ENCODE measurements around the gene ANKRD42.
"Not testable (repeated sequence)": the region's sequence is repeated elsewhere in the genome, so short reads cannot be mapped to it uniquely, and the experiment has no call there.

ANKRD42 gene

DNA sequence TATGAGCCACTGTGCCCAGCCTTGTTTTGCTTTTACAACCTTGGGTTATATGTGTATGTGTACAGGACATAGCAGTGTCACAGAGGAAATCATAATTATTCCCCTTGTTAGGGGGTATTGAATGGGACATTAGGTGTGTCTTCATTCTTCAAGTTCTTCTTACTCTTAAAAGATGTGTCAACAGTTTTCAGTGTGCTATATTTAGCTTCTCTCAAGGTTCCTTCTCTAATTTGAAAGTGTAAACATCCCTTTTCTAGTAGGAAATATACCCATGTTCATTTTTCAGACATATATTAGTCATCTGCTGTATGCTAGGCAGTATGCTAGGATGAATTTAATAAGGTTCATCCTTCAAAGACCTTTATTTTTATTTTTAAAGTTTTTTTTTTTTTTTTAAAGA is 19.5 kb upstream of the ANKRD42 start:
- peak; percentile 47 to 50 for ATAC-seq

DNA sequence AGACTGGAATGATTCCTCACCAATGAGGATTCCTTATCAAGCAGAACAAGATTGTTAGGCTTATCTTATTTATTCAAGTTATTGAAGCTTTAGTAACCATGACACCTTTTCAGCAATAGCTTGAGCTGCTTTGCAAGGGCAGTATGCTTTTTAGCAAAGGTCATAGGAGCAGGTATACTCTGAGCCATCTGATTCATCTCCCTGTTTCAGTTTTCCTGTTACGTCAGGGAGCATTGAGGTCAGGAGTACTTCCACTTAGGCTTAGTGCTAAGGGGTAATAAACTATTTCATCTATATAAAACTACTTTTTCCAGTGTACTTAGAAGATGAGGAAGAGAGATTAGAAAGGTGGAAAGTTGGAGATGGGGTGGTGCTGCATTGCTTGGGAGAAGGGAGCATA is 17.7 kb upstream of the ANKRD42 start:
- ATAC-seq, result peak in 1 of 2 donors; percentile 59

DNA sequence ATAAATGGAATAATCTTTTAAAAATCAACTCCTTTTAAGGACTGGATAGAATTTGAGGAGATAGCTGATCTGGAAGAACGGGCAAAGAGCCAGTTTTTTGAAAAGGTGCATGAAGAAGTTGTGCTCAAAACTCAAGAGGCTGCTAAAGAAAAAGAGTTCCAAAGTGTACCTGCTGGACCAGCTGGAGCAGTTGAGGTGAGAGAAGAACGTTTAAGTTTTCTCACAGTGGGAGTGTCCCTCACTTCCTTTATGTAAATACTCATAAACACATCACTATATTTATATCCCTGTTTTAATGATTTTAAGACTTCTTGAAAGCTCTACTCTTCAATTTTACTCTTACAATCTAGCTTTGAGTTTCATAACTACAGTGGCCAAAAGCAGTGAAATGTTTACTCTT is 11.7 kb upstream of the ANKRD42 start:
- ATAC-seq, result no peak

DNA sequence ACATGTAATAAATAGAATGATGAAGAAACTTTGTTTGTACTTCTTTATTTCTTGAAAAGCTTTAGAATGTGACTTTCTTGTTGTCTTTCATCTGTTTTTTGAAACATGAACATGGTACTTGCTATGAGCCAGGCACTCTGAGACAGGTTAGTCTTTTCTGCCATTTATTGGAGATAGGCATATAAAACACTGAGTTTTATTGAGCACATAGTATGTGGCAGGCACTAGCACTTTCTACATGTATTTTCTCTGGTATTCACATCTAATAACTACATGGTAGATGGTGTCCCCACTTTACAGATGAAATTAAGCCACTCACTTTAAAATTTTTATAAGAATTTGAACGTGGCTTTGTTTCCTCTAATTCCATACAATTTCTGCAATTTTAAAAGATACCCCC is 7.7 kb upstream of the ANKRD42 start:
- ATAC-seq, result no peak

DNA sequence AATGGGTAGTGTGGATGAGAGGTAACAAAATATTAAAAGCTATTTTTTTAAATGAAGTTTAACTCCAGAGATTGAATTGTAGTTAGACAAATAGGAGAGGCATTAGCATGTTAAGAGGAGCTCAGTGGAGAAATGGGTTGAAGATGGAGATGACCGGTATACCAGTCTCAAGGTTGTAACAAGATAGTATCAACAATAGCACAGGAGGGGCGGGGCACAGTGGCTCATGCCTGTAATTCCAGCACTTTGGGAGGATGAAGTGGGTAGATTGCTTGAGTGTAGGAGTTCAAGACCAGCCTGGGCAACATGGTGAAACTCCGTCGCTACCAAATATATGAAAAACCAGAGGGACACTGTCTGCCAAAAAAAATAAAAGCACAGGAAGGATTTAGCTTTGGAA is 6.0 kb upstream of the ANKRD42 start:
- no peak for ATAC-seq

DNA sequence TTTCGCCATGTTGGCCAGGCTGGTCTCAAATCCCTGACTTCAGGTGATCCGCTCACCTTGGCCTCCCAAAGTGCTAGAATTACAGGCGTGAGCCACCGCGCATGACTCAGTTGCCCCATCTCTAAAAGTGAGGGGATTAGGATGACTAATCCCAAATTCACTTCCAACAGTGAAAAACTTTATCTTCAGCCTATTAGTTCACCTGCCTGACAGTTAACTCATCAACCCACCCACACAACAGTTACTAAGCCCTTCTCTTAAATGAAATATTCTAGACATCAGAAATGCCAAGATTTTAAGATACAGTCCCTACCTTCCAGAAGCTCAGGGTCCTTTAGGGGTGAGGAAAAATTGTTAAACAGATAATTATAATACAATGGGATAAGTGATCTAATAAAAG is 2.0 kb upstream of the ANKRD42 start:
- ATAC-seq, result no peak

DNA sequence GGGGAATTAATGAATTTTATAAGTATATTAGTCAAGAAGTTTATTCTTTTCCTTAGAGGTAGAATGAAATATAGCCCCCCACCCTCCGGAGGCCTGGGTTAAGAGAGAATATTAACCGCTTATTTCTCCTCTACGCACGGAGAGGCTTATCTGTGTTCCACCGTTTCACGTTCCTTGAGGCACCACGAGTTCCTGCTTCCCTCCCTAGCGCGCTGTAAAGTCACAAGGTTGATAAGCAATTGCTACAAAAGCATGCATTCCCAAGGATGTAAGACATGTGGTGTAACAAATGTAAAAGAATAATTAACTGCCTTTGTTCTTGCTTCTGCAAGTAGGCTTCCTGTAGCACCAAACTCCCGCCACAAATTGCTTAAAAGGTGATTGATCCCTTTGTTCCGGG is 1.5 kb upstream of the ANKRD42 start:
- no peak for ATAC-seq

DNA sequence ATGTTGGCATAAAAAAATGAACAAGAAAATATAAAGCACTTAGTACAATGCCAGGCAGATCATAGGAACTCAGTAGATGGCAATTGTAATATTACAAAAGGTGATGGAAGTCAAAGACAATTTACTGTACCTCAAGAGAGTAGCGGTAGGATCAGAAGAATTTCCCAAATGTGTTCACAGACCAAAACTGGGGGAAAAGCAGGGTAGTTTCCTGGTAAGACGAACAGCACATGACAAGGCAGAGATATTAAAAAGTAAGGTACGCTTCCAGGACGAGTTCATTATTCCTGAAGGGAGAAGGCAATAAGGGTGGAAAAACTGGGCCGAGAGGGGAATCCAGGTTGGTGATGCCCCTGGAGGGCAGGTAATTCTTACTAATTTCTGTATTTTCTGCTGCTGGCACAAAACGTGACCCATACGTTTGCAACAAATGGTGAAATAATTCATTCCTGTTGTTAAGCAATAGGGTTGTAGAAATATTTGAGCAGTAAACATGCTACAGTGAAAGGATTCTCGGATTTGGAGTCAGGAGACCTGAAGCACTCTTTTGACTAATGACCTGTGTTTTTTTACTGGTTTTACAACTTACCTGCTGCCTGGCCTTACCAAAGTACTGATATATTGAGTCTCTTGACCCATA is 786 bp upstream of the ANKRD42 start:
- ATAC-seq, result no peak

DNA sequence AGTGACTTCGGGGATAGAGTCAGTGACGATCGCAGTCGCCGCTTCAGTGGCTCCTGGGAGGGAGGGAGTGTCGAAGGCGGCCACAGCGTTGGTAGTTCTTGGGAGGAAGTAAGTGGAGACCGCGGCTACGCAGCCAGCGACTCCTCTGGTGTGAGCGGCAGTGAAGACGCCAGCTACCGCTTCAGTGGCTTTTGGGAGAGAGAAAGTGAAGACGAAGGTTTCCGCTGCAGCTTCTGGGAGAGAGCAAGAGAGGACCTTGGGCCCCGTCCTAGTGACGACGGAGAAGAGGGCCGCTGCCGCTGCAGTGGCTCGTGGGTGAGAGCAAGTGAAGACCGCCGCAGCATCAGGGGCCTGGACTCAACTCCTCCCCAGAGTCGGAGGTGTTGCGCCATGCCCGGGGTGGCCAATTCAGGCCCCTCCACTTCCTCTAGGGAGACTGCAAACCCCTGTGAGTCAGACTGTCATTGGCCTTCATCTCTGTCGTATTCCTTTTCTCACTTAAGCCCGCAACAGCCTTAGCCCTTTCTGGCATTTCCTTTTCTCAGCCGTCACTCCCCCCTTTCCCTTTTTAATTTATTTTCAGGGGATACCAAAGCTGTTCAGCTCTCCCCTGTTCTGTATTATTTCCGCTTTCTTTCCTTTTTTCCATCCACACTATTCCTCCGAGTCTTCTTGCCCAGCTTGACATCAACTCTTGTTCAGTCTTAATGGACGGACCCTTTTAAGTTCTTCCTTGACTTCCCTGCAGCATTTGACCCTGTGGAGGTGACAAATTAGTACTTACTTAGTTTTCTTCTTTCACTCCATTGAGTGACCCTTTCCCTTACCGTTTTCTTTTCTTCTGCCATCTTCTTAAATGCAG is 1.0 kb downstream of the ANKRD42 start:
- ATAC-seq, result peak; percentile 55 to 69

DNA sequence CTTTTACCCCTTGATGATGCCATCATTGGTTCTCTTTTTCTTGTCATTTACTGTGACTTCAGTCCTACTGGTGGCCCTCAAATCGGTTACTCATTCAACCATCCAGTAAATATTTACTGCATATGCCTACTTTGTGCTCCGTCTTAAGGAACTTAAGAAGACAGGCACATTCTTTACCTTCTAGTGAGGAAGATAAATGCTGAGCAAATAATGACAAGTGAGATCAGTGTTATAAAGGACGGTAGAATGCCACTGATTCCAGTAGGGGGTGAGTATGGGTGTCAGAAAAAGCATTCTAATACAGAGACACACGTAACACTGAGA is 1.6 kb downstream of the ANKRD42 start:
- no peak for ATAC-seq

DNA sequence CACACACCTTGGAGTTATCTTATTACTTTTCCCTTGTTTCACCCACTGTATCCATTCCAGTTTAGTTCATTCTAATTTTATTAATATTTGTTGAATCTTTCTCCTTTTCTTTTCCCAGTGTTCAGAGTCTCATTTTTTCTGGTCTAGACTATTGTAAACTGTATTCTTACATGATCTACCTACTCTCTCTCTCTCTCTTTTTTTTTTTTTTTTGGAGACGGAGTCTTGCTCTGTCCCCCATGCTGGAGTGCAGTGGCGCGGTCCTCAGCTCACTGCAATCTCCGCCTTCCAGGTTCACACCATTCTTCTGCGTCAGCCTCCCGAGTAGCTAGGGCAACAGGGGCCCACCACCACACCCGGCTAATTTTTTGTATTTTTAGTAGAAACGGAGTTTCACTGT is 2.1 kb downstream of the ANKRD42 start:
- no peak for ATAC-seq

DNA sequence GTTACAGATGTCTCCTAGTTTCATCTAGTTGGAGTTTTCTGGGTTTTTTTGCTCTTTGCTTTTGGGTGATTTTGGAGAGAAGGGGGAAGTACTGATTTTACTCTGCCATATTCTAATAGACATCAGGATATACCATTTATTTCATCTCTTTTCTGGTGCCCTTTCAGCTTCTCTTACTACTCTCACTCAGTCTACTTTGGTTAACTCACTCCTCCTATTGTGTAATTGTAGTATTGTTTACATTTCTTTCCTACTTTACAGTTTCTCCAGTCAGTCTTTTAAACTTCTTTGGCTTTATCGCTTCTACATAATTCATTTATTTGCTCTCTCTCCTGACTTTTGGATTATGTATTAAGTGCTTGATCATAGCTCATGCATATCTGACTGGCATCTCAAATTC is 6.5 kb downstream of the ANKRD42 start:
- no peak for ATAC-seq

DNA sequence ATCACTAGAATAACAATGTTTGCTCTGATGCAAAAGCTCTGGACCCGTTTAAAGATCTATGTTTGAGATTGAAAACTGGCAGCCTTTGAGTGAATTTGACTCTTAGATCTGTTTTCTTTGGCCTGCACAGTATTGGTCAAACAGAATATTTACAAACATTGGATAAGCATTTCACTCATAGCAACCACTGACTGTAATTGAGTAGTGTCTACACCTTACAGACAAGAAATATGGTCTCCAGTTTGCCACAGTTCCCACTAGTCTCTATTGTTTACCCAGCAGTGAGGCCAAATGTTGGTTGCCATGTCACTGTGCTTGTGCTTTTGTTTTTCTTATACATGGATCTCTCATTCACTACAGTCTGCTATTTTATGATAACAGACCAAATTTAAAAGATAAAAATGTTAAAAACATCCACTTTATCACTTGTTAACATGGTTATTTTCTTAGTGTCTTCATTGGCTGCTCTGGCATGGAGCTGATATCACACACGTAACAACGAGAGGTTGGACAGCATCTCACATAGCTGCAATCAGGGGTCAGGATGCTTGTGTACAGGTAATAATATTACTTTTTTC is 12.2 kb downstream of the ANKRD42 start:
- no peak for ATAC-seq

DNA sequence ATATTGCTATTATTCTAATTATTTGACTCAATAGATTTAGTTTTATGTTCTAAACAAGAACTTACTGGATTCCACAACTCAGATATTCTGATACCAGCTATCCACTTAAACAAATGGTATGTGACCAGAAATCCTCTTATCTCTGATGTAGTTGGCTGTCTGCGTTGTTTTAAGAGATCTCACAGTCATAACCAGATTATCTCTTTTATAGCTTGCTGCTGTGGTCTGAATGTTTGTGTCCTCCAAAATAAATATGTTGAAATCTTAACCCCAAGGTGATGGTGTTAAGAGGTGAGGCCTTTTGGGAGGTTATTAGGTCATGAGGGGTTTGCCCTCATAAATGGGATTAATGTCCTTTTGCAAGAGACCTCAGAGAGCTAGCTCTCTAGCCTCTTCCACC is 12.7 kb downstream of the ANKRD42 start:
- no peak for ATAC-seq

DNA sequence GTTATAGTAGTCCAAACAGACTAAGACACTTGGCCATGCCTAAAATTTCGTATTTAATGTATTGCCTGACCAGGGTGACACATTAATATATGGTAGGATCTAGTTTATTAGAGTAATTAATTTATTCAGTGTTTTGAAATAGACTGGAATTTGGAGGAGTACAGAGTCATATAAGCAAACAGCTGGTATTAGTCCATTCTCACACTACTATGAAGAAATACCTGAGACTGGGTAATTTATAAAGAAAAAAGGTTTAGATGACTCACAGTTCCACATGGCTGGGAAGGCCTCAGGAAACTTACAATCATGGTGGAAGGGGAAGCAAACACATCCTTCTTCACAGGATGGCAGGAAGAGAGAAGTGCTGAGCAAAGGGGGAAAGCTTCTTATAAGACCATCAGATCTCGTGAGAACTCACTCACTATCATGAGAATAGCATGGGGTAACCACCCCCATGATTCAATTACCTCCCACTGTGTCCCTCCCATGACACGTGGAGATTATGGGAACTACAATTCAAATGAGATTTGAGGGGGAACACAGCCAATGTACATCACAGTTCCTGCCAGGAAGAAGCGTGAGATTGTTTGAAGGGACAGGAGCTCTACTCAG is 13.4 kb downstream of the ANKRD42 start:
- ATAC-seq, result not testable (repeated sequence)

DNA sequence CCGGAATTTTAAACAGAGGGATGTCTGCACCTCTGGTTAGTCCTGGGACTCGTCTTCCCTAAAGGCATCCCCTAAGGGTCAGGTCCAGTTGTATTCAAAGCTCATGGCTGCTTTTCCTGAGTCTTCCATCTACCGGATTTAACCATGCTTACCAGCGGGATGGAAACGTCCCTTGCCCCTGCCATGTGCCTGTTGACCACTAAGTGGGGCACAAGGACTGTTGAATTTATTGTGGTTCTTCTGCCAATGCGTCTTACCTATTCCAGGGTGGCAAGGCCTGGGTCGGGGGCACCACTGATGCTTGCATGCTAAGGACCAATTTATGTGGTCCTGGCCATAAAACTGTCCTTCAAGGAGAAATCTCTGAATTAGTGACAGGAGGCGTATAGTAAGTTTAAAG is 25.6 kb downstream of the ANKRD42 start:
- ATAC-seq, result no peak

DNA sequence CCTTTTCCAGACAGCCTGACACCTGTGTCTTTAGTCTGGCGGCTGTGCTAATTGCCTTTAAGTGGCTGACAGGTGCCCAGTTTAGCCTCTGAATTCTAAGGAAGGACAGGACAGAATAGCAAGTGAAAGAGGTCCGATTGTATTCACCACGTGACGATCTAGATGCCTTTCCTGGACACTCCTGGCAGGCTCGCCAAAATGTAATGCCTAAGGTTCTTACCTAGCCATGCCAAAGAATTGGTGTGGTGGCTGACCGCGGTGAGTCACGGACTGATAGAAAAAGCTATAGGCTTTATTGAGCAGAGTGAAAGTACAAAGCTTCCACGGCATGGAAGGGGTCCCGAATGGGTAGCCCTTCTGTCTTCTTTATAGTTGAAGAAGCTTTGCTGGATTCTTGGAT is 26.7 kb downstream of the ANKRD42 start:
- no peak for ATAC-seq

DNA sequence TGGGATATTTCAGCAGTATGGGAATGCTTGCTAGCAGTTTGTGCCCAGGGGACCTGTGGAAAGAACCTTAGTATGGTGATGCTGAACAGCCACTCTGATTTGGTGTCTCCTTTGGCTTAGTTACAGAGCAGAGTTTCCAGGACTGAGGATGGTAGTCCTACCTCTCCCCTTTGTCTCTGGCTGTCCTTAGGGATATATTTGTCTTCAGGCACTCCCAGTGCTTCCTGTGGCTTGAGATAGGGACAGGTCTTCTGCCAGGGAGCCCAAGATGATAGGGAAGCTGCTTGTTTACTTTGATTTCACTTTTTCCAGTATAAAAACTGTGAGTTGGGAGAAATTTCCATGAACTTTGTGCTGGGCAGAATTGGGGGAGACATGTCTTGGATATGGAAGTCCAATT is 28.2 kb downstream of the ANKRD42 start:
- ATAC-seq, result no peak

DNA sequence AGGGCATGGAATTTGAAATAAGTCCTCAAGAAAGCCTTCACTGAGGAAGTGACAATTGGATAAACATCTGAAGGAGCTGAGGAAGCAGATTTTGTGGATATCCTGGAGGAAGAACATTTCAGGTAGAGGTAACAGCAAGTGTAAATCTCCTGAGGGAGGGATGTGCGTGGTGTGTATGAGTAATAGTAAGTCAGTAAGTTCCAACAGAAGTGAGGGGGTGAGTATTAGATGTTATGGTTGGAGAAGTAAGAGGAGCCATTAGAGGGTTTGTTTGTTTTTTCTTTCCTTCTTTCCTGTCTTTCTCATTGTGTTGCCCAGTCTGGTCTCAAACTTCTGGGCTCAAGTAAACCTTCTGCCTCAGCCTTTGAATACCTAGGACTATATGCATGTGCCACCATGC is 29.0 kb downstream of the ANKRD42 start:
- no peak for ATAC-seq

DNA sequence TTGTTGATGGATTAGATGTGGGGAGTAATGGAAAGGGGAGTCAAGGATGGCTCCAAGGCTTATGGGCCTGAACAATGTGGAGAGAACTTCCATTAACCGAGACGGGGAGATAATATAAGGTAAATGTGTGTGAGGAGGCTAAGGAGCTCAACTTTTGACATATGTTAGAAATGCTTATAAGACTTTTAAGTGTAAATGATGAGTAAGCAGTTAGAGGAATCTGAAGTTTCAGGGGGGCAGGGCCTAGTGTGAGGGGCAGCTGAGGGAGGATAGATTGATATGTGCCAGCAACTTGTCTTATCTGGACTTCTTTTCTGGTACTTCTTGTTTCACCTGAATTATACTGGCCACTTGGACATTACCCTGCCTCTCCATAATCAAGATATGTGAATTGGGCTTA is 29.9 kb downstream of the ANKRD42 start:
- ATAC-seq, result no peak

DNA sequence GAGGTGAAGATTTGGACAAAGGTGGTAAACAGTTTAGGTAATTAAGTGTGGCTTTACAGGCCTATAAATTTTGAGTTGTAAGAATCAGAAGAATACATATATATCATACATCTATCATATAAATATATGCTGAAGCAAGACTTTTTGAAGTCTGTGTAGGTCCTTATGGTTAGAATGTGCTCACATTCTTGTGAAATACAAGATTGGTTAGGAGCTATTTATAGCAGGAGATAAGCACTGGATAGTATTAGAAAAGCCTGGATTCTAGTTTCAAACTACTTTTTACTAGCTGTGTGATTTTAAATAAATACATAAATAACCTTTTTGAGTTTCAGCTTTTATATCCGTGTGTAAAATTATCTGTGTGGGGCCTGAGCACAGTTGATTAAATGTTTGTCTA is 42.3 kb downstream of the ANKRD42 start:
- no peak for ATAC-seq

DNA sequence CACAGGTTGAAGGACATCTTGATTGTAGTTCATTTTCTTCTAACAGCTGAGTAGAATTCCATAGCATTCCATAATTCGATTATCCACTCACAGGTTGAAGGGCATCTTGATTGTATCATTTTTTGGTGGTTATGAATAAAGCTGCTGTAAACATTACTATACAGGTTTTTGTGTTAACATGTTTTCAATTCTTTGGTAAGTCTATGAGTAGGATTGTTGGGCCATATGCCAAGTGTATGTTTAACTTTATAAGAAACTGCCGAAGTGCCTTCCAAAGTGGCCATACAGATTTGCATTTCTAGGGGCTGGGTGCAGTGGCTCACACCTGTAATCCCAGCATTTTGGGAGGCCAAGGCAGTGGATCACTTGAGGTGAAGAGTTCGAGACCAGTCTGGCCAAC is 44.6 kb downstream of the ANKRD42 start:
- ATAC-seq, result no peak

DNA sequence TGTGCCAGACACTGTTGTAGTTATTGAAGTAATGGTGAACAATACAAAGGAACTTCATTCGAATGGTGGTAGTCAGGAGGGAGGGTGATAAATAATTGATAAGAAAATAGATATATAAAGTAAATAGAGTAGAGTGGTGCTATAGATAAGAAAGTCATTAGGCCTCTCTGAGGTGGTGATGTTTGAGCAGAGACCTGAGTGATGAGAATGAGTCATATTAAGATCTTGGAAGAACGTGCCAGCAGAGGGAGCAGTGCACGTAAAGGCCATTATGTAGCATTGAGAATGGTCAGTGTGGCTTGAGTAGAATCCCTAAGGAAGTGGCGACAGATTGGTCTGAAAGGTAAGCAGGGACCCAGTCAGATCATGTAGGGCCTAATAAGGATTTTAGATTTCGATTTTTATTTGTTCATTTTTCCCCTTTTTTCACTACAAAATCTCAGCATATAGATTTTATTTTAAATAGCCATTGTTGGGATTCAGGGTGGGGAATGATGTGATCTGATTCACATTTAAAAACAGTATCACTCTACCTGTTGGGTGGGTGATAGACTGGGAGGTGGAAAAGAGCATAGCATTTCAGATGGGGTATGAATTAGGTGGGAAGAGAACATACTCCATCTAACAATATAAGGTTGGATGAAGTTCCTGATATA is 47.9 kb downstream of the ANKRD42 start:
- ATAC-seq, result no peak
